HG03097 (cell line): ENCODE measurements around the gene UBTF.

Experiments
- ATAC-seq: cut with Tn5 transposase; IDR thresholded peaks from one replicate; pipeline ENCODE4 v1.9.1; 2021; ENCODE audit not compliant: unreplicated experiment, low FRiP score

The UBTF gene

DNA sequence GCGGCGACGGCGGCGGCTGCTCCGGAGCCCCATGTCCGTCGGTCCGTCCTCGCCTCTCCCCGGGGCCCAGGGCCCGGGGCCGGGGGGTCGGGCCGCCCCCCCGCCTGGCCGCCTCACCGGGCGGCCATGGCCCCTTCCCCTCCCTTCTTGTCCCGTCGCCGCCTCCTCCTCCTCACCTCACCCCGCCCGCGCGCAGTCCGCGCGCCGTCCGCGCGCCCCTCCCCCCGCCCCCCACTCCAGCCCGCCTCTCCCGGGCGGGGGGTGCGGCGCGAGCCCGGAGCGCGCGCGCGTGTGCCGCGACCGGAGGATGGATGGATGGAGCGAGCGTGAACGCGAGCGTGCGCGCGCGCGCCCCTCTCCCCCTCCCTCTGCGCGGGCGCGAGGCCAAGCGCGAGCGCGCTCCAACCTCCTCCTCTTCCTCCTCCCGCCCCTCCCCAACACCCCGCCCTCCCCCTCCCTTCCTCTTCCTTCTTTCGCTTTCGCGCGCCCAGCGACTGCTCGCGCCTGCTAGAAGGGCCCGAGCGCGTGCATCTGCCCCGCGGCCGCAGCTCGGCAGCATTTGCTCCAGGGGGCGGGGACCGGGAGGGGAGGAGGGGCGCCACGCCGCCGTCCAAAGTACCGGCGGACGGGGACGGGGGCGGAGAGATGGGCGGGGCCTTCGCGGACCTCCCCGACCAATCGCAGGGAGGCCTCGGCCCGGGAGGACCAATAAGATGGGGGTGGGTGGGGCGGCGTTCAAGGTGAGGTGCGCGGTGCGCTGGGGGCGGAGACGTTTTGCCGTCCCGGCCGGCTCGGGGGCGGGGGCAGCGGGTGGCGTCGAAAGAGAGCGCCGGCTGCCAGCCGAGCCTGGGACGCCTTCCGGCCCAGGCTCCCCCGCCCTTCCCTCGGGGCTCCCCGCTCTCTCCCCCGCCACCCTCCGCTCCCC lies 19.7 kb downstream of the UBTF start, which contains the start of gene ATXN7L3:
Gene ATXN7L3 (minus strand): TSS at position 332 of the 925 bp plus-strand sequence. CDS start 1,814 bp downstream, outside the sequence.
- ATAC-seq = peak; percentile 57

DNA sequence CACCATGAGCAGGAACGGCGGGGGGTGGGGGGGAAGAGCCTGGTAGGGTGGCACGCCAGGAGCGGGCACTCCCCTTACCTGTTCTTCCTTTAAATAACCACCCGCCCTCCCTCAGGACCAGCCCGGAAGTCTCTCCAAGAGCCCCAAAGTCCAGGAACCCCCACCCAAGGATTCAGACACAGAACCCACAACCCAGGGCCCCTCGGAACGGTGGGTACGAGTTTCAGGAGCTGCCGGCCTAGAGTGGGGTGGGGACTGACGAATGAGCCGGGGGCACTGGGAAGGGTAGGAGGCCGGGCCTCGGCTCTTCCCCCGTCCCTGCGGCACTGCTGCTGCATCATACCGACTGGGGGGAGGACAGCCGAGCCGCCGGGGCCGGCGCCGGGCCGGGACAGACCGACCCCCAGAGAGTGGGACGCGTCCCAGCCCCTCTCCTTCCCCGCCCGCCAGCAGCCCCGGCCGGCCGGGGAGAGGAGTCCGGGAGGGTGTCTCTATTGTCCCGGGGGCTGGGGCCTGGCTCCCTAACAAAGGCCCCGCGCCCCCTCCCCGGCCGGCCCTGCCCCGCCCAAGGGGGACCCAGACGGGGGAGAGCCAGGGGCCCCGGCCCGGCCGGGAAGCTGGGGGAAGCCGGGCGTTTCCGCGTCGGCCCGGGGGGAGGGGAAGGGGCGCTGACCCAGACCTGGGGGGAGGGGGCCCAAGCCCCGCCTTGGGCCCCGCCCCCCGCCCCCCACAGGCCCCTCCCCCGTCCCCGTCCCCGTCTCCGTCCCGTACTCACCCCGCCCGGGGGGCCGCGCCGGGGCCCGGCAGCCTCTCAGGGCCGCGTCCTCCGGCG lies 20.5 kb downstream of the UBTF start:
- peak; percentile 19 for ATAC-seq

DNA sequence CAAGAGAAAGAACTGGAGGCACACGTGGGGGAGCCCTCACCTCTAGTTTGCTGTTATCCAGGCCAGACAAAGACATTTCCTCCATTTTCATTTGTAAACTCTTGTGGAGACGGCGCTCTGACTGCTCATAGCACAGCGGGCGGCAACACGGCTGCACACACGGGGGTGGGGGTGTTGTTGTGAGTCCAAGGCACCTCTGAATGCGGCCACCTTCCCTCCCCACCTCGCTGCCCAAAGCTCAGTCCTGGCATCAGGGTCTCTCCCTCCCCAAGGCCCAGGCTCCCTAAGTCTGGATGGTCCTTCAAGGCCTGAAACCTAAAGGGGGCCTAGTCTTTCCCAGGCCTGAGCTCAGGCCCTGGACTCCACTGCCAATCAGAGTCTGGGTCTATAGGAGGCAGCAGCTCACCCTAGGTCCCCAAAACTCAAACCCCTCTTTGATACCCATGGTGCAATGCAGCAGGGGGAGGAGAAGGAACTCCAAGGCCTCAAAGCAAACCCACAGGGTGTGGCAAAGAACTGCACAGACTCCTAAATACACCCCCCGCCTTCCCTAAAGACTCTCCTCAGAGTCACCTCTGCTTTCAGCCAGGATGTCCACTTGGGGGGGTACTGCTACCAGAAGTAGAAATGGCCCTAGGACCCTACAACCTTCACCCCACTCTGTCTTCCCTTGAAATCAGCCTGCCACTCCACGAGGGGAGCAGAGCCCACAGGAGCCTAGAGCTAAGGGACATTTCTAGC lies 21.3 kb downstream of the UBTF start:
- ATAC-seq = no peak

DNA sequence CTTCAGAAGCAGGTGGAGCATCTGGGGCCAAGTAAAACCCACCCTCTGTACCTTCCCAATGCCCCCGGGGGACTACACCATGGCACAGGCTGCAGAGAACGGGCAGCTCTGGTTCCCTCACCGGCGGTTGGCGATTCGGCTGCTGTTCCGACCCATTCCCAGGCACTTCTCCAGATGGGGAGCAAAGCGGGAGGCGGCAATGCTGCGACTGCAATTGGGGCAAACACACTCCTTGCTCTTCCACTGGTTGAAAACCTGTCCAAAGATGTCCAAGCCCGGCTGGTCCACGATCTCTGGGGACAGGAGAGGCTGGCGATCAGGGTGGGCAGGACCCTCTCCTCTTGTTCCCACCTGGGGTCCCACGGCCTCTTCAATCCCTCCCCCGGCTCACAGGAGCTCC lies 22.4 kb downstream of the UBTF start:
- no peak for ATAC-seq

DNA sequence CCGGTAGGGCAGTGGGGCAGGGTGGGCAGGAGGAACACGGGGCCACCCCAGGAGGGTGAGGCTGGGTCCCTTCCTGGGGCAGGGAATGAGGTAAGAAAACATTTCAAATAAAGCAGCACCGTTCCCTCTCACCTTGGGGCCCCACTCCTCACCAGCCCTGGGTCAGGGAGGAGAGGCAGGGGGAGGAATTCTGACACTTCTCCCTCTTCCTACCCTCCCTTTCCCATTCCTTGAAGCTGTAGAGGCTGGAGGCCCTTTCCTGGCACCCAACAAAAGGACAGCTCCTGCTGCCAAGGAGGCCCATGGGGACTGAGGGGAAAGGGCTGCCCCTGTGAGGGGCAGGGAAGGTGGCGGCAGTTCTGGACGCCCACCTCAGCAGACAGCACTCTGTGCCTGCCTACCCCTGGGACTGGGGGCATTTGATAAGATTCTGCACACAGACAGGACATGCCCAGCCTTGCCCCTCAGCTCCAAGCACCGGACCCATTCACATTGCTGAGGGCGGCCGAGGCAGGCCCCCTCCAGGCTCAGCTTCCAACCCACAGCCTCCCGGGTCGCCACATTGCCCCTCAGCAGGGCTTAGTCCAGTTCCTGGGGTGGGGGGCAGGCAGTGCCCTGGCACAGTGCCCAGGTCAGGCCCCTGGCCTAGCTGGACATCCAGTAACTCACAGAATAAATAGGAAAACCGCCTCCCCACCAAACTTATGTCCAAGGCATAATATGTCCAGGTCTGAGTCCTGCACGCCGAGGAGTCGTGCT lies 26.0 kb downstream of the UBTF start:
- ATAC-seq = no peak

DNA sequence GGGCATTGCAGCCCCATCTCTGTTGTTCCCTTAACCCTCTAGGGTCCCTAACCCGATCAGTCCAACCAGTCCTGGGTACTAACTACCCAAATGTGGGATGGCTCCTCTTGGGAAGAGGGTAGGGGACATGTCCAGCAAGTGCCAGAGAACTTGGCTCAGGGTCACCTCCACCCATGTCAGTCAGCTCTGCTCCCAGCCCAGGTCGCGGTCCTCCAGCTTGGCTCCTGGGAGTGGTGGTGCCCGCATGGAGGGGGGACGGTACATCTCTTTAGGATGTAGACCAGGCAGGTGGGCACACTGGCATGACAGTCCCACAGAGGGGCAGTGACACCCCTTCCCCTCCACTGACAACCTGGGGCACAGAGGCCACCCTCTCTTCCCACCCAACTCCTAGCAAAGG lies 26.7 kb downstream of the UBTF start:
- ATAC-seq = no peak

DNA sequence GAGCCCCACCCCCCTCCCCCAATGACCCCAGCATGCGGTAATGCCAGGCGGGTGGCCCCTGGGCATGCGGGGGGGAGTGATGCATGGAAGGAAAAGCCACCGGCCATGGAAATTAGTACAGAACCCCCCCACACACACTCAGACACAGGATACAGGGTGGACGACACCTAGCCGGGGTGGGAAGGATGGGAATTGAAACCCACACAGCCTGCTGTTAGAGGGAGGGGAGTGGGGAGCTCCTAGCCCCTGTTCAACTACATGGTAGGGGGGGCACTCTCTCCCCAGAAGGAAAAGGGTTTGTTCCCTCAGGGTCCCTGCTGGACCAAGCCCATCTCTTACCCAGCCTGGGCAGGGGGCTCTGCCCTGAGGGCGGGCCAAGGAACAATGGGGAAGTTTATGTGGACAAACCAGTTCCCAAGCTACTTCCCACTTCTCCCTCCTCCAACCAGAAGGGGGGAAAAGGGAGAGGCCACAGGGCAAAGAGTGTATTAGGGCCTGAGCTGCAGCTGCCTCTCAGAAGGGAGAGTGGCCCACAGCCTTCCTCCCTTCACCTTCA lies 27.5 kb downstream of the UBTF start:
- ATAC-seq = no peak

DNA sequence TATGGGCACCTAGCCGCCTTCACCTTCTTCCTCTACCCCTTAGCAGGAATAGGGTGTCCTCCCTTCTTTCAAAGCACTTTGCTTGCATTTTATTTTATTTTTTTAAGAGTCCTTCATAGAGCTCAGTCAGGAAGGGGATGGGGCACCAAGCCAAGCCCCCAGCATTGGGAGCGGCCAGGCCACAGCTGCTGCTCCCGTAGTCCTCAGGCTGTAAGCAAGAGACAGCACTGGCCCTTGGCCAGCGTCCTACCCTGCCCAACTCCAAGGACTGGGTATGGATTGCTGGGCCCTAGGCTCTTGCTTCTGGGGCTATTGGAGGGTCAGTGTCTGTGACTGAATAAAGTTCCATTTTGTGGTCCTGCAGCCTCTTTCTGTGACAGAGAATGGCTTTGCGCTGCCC lies 28.1 kb downstream of the UBTF start:
- ATAC-seq = no peak

DNA sequence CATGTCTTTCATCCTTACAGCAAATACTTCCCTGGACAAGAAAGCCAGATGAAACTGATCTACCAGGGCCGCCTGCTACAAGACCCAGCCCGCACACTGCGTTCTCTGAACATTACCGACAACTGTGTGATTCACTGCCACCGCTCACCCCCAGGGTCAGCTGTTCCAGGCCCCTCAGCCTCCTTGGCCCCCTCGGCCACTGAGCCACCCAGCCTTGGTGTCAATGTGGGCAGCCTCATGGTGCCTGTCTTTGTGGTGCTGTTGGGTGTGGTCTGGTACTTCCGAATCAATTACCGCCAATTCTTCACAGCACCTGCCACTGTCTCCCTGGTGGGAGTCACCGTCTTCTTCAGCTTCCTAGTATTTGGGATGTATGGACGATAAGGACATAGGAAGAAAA lies 29.0 kb downstream of the UBTF start:
- ATAC-seq = no peak

DNA sequence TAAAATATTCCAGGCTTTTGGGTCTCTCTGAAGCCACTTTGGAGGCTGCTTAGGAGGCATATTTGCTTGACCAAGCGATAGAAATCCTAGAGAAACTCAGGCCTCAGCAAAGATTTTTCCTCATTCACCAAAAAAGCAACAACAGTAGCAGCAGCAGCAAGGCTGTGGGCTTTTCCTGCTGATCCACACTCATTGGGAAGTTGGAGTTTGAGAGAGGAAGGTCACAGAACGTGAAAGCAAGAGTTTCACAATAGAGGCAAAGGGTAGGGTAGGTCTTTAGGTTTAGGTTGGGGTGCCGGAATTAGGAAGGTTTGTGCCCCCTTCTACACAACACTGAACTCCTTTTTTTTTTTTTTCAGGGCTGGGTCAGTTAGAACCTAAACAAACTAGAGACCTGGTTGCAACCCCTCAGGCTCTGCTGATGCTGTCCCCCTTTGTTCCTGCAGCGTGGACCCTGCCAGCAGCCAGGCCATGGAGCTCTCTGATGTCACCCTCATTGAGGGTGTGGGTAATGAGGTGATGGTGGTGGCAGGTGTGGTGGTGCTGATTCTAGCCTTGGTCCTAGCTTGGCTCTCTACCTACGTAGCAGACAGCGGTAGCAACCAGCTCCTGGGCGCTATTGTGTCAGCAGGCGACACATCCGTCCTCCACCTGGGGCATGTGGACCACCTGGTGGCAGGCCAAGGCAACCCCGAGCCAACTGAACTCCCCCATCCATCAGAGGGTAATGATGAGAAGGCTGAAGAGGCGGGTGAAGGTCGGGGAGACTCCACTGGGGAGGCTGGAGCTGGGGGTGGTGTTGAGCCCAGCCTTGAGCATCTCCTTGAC lies 30.7 kb downstream of the UBTF start:
- ATAC-seq = no peak

DNA sequence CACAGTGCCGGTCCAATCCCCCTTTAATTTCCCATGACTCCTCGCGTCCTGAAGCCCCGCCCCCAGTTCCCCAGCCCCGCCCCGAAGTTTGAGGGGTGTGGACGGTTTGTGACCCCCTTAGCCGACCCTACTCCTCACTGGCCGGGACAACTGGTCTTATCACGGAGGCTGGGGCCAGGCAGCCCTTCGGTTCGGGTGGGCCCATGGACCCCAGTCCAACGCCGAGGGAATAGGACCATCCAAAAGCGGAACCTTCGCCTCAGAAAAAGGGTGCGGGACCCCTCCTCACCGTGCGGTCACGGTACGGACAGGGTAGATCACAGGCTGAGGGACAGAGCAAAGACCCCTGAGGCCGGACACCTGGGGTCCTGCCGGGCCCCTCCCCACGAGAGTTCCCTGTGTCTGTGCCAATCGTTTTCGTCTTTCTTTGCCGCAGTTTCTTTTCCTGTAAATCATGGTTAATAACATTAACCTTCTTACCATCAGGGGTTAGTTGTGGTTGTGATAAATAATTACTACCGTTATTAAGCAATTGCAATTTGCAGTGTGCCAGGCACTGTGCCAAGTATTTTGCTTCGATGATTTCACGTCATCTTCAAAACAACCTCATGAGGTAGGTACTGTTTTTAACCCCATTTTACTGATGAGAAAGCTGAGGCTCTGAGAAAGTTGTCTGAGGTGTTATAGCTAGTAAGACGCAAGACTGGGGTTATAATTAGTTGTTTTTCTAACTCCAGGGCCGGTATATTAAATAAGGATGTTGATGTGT lies 32.2 kb downstream of the UBTF start:
- peak; percentile 28 for ATAC-seq

DNA sequence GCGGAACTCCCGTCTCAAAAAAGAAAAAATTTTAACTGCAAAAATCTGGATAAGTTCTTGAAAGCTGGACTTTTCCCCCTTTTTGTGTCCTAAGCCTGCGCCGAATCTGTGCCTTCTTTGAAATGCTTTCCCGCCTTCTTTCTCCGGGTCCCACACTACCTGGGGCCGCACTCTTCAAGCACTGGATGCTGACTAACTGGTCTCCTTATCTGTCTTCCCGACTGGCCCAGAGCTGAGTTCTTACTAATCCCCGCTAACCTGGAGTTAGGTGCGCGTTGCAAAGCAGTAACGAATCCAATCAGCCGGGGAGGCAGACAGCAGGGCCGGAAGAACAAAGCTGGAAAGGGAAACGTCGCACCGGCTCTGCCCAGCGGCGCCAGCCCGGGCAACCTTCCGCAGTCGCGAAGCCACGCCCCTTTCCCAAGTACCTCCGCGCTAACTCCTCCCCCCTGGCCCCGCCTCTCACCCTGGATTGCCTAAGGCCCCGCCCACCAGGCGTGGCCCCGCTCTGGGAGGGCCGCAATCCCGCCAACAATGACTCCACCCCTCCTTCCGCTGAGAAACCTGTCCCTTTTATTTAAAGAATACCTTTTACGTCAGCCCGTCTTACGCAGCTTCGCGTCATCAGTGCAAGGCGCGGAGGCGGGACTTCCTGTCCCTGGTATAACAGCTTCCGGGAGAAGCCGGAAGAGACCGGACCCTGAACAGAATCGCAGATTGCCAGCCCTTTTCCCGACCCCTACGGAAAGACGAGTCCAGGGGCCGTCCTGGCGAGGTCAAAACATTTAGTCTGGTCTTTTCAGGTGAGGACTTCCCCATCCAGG lies 33.0 kb downstream of the UBTF start, which contains the start of gene TMUB2:
Gene TMUB2 (plus strand): TSS at position 666 of the 824 bp plus-strand sequence. CDS start 737 bp downstream, outside the sequence.
- peak; percentile 92 for ATAC-seq

DNA sequence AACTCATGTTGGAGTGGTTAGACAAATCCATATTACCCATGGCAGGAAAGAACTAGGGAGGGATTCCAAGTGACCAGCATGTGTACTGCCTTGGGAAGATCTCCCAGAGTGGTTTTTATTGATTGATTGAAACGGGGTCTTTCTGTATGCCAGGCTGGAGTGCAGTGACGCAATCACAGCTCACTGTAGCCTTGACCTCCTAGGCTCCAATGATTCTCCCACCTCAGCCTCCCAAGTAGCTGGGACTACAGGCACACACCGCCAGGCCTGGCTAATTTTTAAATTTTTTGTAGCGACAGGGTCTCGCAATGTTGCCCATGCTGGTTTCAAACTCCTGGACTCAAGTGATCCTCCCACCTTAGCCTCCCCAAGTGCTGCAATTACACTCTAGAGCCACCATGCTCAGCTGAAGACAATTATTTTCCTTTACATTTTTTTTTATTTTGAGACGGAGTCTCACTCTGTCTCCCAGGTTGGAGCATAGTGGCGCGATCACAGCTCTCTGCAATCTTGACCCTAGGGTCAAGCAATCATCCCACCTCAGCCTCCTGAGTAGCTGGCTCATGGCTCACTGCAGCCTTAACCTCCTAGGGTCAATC lies 35.2 kb downstream of the UBTF start:
- ATAC-seq = no peak

DNA sequence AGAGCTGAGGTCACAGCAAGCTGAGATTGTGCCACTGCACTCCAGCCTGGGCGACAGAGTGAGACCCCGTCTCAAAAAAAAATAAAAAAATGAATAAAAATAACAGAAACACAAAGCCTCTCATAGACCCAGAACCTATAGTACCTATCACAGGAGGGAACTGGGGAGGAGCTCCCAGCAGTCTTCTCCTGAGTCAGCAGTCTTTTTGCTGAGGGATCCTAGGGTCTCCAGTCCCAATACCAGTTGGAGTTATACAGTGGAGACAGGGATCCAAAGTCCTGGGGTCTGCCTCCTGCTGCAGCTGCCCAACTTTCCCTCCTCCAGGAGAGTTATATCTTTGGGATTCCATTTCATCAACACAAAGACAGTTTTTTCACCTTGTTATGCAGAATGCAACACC lies 36.5 kb downstream of the UBTF start:
- ATAC-seq = no peak

DNA sequence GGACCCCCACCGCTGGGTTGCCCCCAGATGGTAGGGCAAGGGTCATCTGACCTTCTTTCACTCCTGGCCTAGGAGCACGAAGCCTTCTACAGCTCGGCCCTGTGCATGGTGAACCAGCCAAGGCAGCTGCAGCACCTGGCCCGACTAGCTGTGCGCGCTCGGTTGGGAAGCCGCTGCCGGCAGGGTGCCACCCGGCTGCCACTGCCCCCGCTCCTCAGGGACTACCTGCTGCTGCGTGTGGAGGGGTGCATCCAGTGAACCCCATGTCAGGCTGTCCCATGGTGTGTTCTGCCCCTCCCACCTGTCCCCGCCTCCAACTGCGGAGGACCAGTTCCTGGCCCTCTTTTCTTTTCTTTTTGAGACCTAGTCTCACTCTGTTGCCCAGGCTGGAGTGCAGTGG lies 41.3 kb downstream of the UBTF start:
- no peak for ATAC-seq

DNA sequence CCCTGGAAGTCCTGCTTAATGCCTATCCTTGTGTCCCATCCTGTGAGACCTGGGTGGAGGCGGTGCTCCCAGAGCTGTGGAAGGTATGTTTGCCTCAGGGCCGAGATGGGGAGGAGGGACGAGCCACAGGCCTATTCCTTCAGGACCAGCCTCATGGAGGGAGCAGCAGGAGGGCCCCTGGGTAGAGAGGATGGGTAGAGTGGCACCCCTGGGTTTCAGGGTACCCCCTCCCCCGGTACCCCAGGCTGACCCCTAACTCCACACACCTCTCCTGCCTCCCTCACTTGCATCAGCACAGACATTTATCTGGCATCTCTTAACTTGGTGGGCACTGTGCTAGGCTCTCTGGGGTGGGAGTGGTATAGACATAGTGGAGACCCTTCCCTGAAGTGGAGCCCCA lies 41.8 kb downstream of the UBTF start:
- no peak for ATAC-seq
